Natural killer cell (primary cell): ENCODE data around the gene PGC. TPM values are rescaled to one million over a fixed set of nuclear protein-coding genes. Genes with fewer than 3 reads are reported as not detected.

ENCODE experiments used
- ATAC-seq, 3 donors: fragments of 150-1000 bp in 2 of 3; fragments of 200-7000 bp in 1 of 3; cut with Tn5 transposase; 1 replicate in 1 of 3; 2 replicates in 2 of 3; pipeline ENCODE4 v1.10.0; 2021; ENCODE audit warnings: mild to moderate bottlenecking in 2 of 3, moderate library complexity in 2 of 3
- DNase-seq, 2 donors: peaks; one replicate each; pipeline versions ENCODE4 v3.0.0 to v3.0.0-alpha.2; 2013 to 2021; ENCODE audit warnings: mixed read lengths in 1 of 2
- H3K27ac ChIP-seq: one replicate; pipeline ENCODE4 v1.5.1; 2013; ENCODE audit warnings: mild to moderate bottlenecking, low read length
- H3K27me3 ChIP-seq: one replicate; pipeline ENCODE4 v1.6.1; 2013; ENCODE audit warnings: low read length; ENCODE audit not compliant: control insufficient read depth, insufficient read depth
- H3K36me3 ChIP-seq: one replicate; pipeline ENCODE4 v1.6.1; 2013; ENCODE audit warnings: low read length; ENCODE audit not compliant: control insufficient read depth, insufficient read depth
- H3K4me1 ChIP-seq: one replicate; pipeline ENCODE4 v1.6.1; 2013; ENCODE audit warnings: low read length; ENCODE audit not compliant: control insufficient read depth, insufficient read depth
- H3K4me3 ChIP-seq: one replicate; pipeline ENCODE4 v1.5.1; 2013; ENCODE audit warnings: low read length
- H3K9me3 ChIP-seq: one replicate; pipeline ENCODE4 v1.6.1; 2013; ENCODE audit warnings: low read length; ENCODE audit not compliant: control insufficient read depth, insufficient read depth
- H3K27ac Mint-ChIP-seq, 2 donors: one replicate each; pipeline ENCODE4 v1.8.0; 2022; ENCODE audit warnings: mild to moderate bottlenecking in 2 of 2, mixed read lengths in 2 of 2, moderate library complexity in 1 of 2
- H3K27me3 Mint-ChIP-seq, 2 donors: one replicate each; pipeline ENCODE4 v1.8.0; 2022; ENCODE audit warnings: low read depth in 2 of 2, mixed read lengths in 2 of 2
- H3K36me3 Mint-ChIP-seq: one replicate; pipeline ENCODE4 v1.8.0; 2022; ENCODE audit warnings: mixed read lengths
- H3K4me1 Mint-ChIP-seq, 2 donors: one replicate each; pipeline ENCODE4 v1.8.0; 2022; ENCODE audit warnings: mixed read lengths in 2 of 2
- H3K4me3 Mint-ChIP-seq: one replicate; pipeline ENCODE4 v1.8.0; 2022; ENCODE audit warnings: mild to moderate bottlenecking, moderate library complexity, mixed read lengths
- H3K9me3 Mint-ChIP-seq, 2 donors: one replicate each; pipeline ENCODE4 v1.8.0; 2022; ENCODE audit warnings: mixed read lengths in 2 of 2
- CTCF ChIP-seq: fragments of 200-600 bp; IDR thresholded peaks from one replicate; pipeline ENCODE4 v1.8.0; 2022; ENCODE audit warnings: antibody characterized with exemption
- WGBS: methylation state at CpG from one replicate; pipeline ENCODE4 v1.1.7; 2013; ENCODE audit warnings: missing lambda C conversion rate; ENCODE audit not compliant: insufficient coverage; 5-methylcytosine and 5-hydroxymethylcytosine counted together
- intact Hi-C: fragments of 100-400 bp; cut with micrococcal nuclease; formaldehyde crosslinking; loops from one replicate; pipeline ENCODE4 v1.14.2; 2022
- total RNA-seq, 4 donors: library from RNA; stranded (reverse); fragments of 120-200 nt in 1 of 4; gene quantifications; one replicate each; pipeline versions ENCODE4 v1.2.3 to v1.2.4, GENCODE V29; 2013 to 2022

PGC gene
- total RNA-seq, 3 donors from 2014 or later (not counting 1 experiment from before 2014, with no cell fraction given) = not detected

- H3K27ac Mint-ChIP-seq = peak overlapping the region; percentile 88 to 95
- peak overlapping the region; percentile 92 for H3K4me3 Mint-ChIP-seq
Measured at GRCh38 chr6:41727705-41728072, 19.5 kb downstream of the PGC start.

GRCh38 chr6:41726876-41727275, 20.3 kb downstream of the PGC start:
- H3K9me3 ChIP-seq = no peaks in the 10 kb centered on the region
- no peaks in the 10 kb centered on the region for H3K9me3 Mint-ChIP-seq
- peak overlapping the region; percentile 88 to 95 for H3K27ac Mint-ChIP-seq
- peak overlapping the region; percentile 92 for H3K4me3 Mint-ChIP-seq
- H3K27me3 Mint-ChIP-seq = no peaks in the 10 kb centered on the region
- intact Hi-C loops = no loop called here
- H3K27ac ChIP-seq = peak overlapping the region; percentile 95
- no peak for DNase-seq
- no peaks in the 10 kb centered on the region for H3K27me3 ChIP-seq
- peaks cover 2% of the 10 kb centered on the region for H3K36me3 ChIP-seq
- no peak for TF ChIP-seq CTCF
- peak; percentile 30 to 58 (median 31) for ATAC-seq
- H3K4me1 Mint-ChIP-seq = peaks cover 73 to 91% of the 10 kb centered on the region in 2 donors
- H3K4me3 ChIP-seq = peak overlapping the region; percentile 43
- H3K4me1 ChIP-seq = peaks cover 100% of the 10 kb centered on the region
- WGBS = 20% methylated on average over 5 of the region's 7 CpGs
- H3K36me3 Mint-ChIP-seq = no peaks in the 10 kb centered on the region

More at GRCh38 chr6:41727705-41728072, 19.5 kb downstream of the PGC start:
- peaks cover 2% of the 10 kb centered on the region for H3K36me3 ChIP-seq
- no peaks in the 10 kb centered on the region for H3K9me3 Mint-ChIP-seq
- peak overlapping the region; percentile 95 for H3K27ac ChIP-seq
- intact Hi-C loops = no loop called here
- DNase-seq (no peak), ATAC-seq (no peak)
- peaks cover 99% of the 10 kb centered on the region for H3K4me1 ChIP-seq
- H3K27me3 Mint-ChIP-seq = no peaks in the 10 kb centered on the region
- H3K4me1 Mint-ChIP-seq = peaks cover 76 to 89% of the 10 kb centered on the region in 2 donors
- 66% methylated on average over 3 of the region's 3 CpGs for WGBS
- no peak for TF ChIP-seq CTCF
- H3K4me3 ChIP-seq = peak overlapping the region; percentile 43
- H3K36me3 Mint-ChIP-seq = no peaks in the 10 kb centered on the region
- no peaks in the 10 kb centered on the region for H3K27me3 ChIP-seq
- no peaks in the 10 kb centered on the region for H3K9me3 ChIP-seq

- Histone ChIP-seq H3K4me3 (no peak overlapping the region), H3K9me3 (no peaks in the 10 kb centered on the region), H3K27me3 (no peaks in the 10 kb centered on the region), H3K4me1 (peaks cover 92% of the 10 kb centered on the region), H3K36me3 (no peaks in the 10 kb centered on the region), H3K27ac (peak overlapping the region; percentile 95)
- no peak for TF ChIP-seq CTCF
- Mint-ChIP-seq H3K9me3 (no peaks in the 10 kb centered on the region), H3K27me3 (no peaks in the 10 kb centered on the region), H3K36me3 (no peaks in the 10 kb centered on the region), H3K4me3 (peak overlapping the region; percentile 92), H3K4me1 (peaks cover 61 to 88% of the 10 kb centered on the region in 2 donors), H3K27ac (peak overlapping the region; percentile 88 to 95)
- ATAC-seq = no peak
- no peak for DNase-seq
- 75% methylated on average over 13 of the region's 13 CpGs for WGBS
- intact Hi-C loops = no loop called here
Measured at GRCh38 chr6:41724586-41725501, 22.4 kb downstream of the PGC start.
